ENCODE data around the gene RASGRP4. TPM values are rescaled to one million over a fixed set of nuclear protein-coding genes. Genes with fewer than 3 reads are reported as not detected.
"Not testable (repeated sequence)": the region's sequence is repeated elsewhere in the genome, so short reads cannot be mapped to it uniquely, and the experiment has no call there.

The RASGRP4 gene
- total RNA-seq, 1 donor from 2014 or later = not detected

GRCh38 chr19:38413416-38413815, 12.6 kb downstream of the RASGRP4 start:
- Mint-ChIP-seq H3K4me3 (no peak overlapping the region), H3K27ac (no peak overlapping the region), H3K4me1 (ENCODE audit: unreplicated experiment) (peaks cover 12% of the 10 kb centered on the region), H3K36me3 (no peaks in the 10 kb centered on the region), H3K9me3 (no peaks in the 10 kb centered on the region), H3K27me3 (peaks cover 18% of the 10 kb centered on the region)
- no peak for DNase-seq (ENCODE audit: extremely low spot score, unreplicated experiment)
- no peak for TF ChIP-seq CTCF (conservative IDR thresholded peaks at IDR 0.05)

GRCh38 chr19:38412961-38413360, 13.1 kb downstream of the RASGRP4 start:
- H3K4me1 Mint-ChIP-seq (ENCODE audit: unreplicated experiment) = peaks cover 11% of the 10 kb centered on the region
- no peak overlapping the region for H3K4me3 Mint-ChIP-seq
- no peak overlapping the region for H3K27ac Mint-ChIP-seq
- DNase-seq (ENCODE audit: extremely low spot score, unreplicated experiment) = no peak
- no peak for TF ChIP-seq CTCF (conservative IDR thresholded peaks at IDR 0.05)
- H3K27me3 Mint-ChIP-seq = peaks cover 15% of the 10 kb centered on the region
- H3K36me3 Mint-ChIP-seq = no peaks in the 10 kb centered on the region
- no peaks in the 10 kb centered on the region for H3K9me3 Mint-ChIP-seq

- H3K4me1 Mint-ChIP-seq (ENCODE audit: unreplicated experiment) = peaks cover 7% of the 10 kb centered on the region
- no peak overlapping the region for H3K4me3 Mint-ChIP-seq
- H3K9me3 Mint-ChIP-seq = no peaks in the 10 kb centered on the region
- H3K36me3 Mint-ChIP-seq = no peaks in the 10 kb centered on the region
- peaks cover 11% of the 10 kb centered on the region for H3K27me3 Mint-ChIP-seq
- DNase-seq (ENCODE audit: extremely low spot score, unreplicated experiment) = no peak
- no peak overlapping the region for H3K27ac Mint-ChIP-seq
- no peak for TF ChIP-seq CTCF (conservative IDR thresholded peaks at IDR 0.05)
These were observed 13.5 kb downstream of the RASGRP4 start for GRCh38 chr19:38412491-38412890.

GRCh38 chr19:38411898-38412297, 14.1 kb downstream of the RASGRP4 start:
- H3K4me3 Mint-ChIP-seq; H3K27ac Mint-ChIP-seq; H3K9me3 Mint-ChIP-seq; H3K4me1 Mint-ChIP-seq (ENCODE audit: unreplicated experiment); H3K27me3 Mint-ChIP-seq; DNase-seq (ENCODE audit: extremely low spot score, unreplicated experiment); H3K36me3 Mint-ChIP-seq: not testable (repeated sequence)

- Mint-ChIP-seq H3K27ac (no peak overlapping the region), H3K4me1 (ENCODE audit: unreplicated experiment) (no peaks in the 10 kb centered on the region), H3K27me3 (no peaks in the 10 kb centered on the region), H3K9me3 (no peaks in the 10 kb centered on the region), H3K36me3 (no peaks in the 10 kb centered on the region), H3K4me3 (no peak overlapping the region)
- DNase-seq (ENCODE audit: extremely low spot score, unreplicated experiment) = no peak
- no peak for TF ChIP-seq CTCF (conservative IDR thresholded peaks at IDR 0.05)
These were observed 14.8 kb downstream of the RASGRP4 start for GRCh38 chr19:38411041-38411712.

GRCh38 chr19:38410407-38410806, 15.6 kb downstream of the RASGRP4 start:
- not testable (repeated sequence) for H3K27me3 Mint-ChIP-seq; DNase-seq (ENCODE audit: extremely low spot score, unreplicated experiment); H3K36me3 Mint-ChIP-seq; H3K4me3 Mint-ChIP-seq; H3K4me1 Mint-ChIP-seq (ENCODE audit: unreplicated experiment); H3K27ac Mint-ChIP-seq; H3K9me3 Mint-ChIP-seq

All from type B pancreatic cell (in vitro differentiated cells).